Keratinocyte (primary cell): ENCODE results near the gene FAM78A. TPM values are rescaled to one million over a fixed set of nuclear protein-coding genes. Genes with fewer than 3 reads are reported as not detected.
"Not testable (repeated sequence)": the region's sequence is repeated elsewhere in the genome, so short reads cannot be mapped to it uniquely, and the experiment has no call there.

ENCODE experiments used
- DNase-seq: peaks from one replicate; pipeline ENCODE4 v3.0.0-alpha.2; 2011; ENCODE audit warnings: low read depth, missing footprints, low spot score
- FAIRE-seq: peaks from 2 replicates; lab custom pipeline; 2011; peaks lifted over from hg19 to GRCh38; lab: Jason Lieb, UNC
- H2AFZ ChIP-seq: 2 replicates; pipeline ENCODE4 v1.6.0; 2012; ENCODE audit warnings: low read length, control low read depth, inconsistent platforms; ENCODE audit not compliant: control insufficient read depth
- H3K27ac ChIP-seq: 2 replicates; pipeline ENCODE4 v1.5.1; 2011; ENCODE audit warnings: low read length; ENCODE audit not compliant: control insufficient read depth, insufficient read depth
- H3K27me3 ChIP-seq: 3 replicates; pipeline ENCODE4 v1.6.0; 2011; ENCODE audit warnings: low read length; ENCODE audit not compliant: control insufficient read depth, insufficient read depth; ENCODE audit errors: extremely low read depth
- H3K36me3 ChIP-seq, 2 experiments: 2 replicates in 1 of 2; 3 replicates in 1 of 2; pipeline ENCODE4 v1.5.1; 2011; ENCODE audit warnings: low read length in 2 of 2, mild to moderate bottlenecking in 1 of 2; ENCODE audit not compliant: control insufficient read depth in 2 of 2, insufficient read depth in 2 of 2; ENCODE audit errors: extremely low read depth in 1 of 2
- H3K4me1 ChIP-seq: 3 replicates; pipeline ENCODE4 v1.5.1; 2011; ENCODE audit warnings: low read length; ENCODE audit not compliant: control insufficient read depth, insufficient read depth; ENCODE audit errors: extremely low read depth
- H3K4me2 ChIP-seq: 3 replicates; pipeline ENCODE4 v1.6.0; 2011; ENCODE audit warnings: low read depth, low read length; ENCODE audit not compliant: control insufficient read depth, insufficient read depth; ENCODE audit errors: extremely low read depth
- H3K4me3 ChIP-seq, 3 experiments: fragments of 200-600 bp in 1 of 3; sonication (generic) in 1 of 3; 2 replicates in 2 of 3; 3 replicates in 1 of 3; pipeline ENCODE4 v1.5.1; 2011 to 2016; ENCODE audit warnings: low read length in 3 of 3, mild to moderate bottlenecking in 3 of 3, control low read depth in 2 of 3, inconsistent platforms in 1 of 3, low read depth in 1 of 3, mixed read lengths in 1 of 3, mixed run types in 1 of 3, moderate library complexity in 1 of 3; ENCODE audit not compliant: control insufficient read depth in 2 of 3, insufficient read depth in 2 of 3; ENCODE audit errors: extremely low read depth in 1 of 3
- H3K79me2 ChIP-seq: 2 replicates; pipeline ENCODE4 v1.6.0; 2012; ENCODE audit warnings: low read length; ENCODE audit not compliant: control insufficient read depth, insufficient read depth
- H3K9ac ChIP-seq: 3 replicates; pipeline ENCODE4 v1.6.0; 2011; ENCODE audit warnings: low read length; ENCODE audit not compliant: control insufficient read depth, insufficient read depth; ENCODE audit errors: extremely low read depth
- H3K9me1 ChIP-seq: 3 replicates; pipeline ENCODE4 v1.6.0; 2011; ENCODE audit warnings: low read length; ENCODE audit not compliant: control insufficient read depth, insufficient read depth; ENCODE audit errors: extremely low read depth
- H3K9me3 ChIP-seq: 2 replicates; pipeline ENCODE4 v1.5.1; 2012; ENCODE audit warnings: low read depth, low read length; ENCODE audit not compliant: control insufficient read depth
- H4K20me1 ChIP-seq: 3 replicates; pipeline ENCODE4 v1.6.0; 2011; ENCODE audit warnings: low read length; ENCODE audit not compliant: control insufficient read depth, insufficient read depth; ENCODE audit errors: extremely low read depth
- EZH2 ChIP-seq: IDR thresholded peaks from one replicate; pipeline ENCODE4 v1.6.1; 2012; ENCODE audit warnings: inconsistent platforms, mild to moderate bottlenecking, low read length, moderate library complexity
- dilution Hi-C: fragments of 300-500 bp; cut with MboI; formaldehyde crosslinking; loops from one replicate; pipeline ENCODE4 v1.7.0; 2020; ENCODE audit warnings: low sequenced_read_pairs; ENCODE audit not compliant: extremely low pct_ligation_motif_present
- polyA plus RNA-seq, 5 experiments: library from polyadenylated mRNA; depleted of rRNA in 3 of 5; stranded (reverse) in 3 of 5; stranded (forward) in 1 of 5; unstranded in 1 of 5; fragments of >200 nt; gene quantifications; 1 replicate in 1 of 5; 2 replicates in 3 of 5; 3 replicates in 1 of 5; pipeline versions ENCODE4 v1.2.1 to v1.2.3, GENCODE V29; 2011 to 2012; ENCODE audit warnings: missing spikeins in 2 of 5, low read depth in 1 of 5, low replicate concordance in 1 of 5
- TF ChIP-seq, protein P1 (sequence below), 3 experiments: IDR thresholded peaks in 1 of 3; conservative IDR thresholded peaks in 1 of 3; optimal IDR thresholded peaks in 1 of 3; 2 replicates in 2 of 3; 3 replicates in 1 of 3; pipeline versions ENCODE3 to v1.5.1; 2011; ENCODE audit warnings: low read length in 3 of 3, mild to moderate bottlenecking in 3 of 3, moderate library complexity in 2 of 3, control low read depth in 1 of 3, inconsistent platforms in 1 of 3; ENCODE audit not compliant: insufficient read depth in 2 of 3; ENCODE audit errors: extremely low read depth in 1 of 3

The FAM78A gene
- polyA plus RNA-seq, 1 donor (not counting 4 experiments of a cell fraction or from before 2014, with no cell fraction given) = 0.25 TPM

- H3K4me1 ChIP-seq = no peaks in the 10 kb centered on the region
- no peak for DNase-seq
- no peaks in the 10 kb centered on the region for H3K27me3 ChIP-seq
- no peak for TF ChIP-seq EZH2
- TF ChIP-seq, protein P1, sequence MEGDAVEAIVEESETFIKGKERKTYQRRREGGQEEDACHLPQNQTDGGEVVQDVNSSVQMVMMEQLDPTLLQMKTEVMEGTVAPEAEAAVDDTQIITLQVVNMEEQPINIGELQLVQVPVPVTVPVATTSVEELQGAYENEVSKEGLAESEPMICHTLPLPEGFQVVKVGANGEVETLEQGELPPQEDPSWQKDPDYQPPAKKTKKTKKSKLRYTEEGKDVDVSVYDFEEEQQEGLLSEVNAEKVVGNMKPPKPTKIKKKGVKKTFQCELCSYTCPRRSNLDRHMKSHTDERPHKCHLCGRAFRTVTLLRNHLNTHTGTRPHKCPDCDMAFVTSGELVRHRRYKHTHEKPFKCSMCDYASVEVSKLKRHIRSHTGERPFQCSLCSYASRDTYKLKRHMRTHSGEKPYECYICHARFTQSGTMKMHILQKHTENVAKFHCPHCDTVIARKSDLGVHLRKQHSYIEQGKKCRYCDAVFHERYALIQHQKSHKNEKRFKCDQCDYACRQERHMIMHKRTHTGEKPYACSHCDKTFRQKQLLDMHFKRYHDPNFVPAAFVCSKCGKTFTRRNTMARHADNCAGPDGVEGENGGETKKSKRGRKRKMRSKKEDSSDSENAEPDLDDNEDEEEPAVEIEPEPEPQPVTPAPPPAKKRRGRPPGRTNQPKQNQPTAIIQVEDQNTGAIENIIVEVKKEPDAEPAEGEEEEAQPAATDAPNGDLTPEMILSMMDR (optimal IDR thresholded peaks at IDR 0.05 in 1 of 3, IDR thresholded peaks at IDR 0.05 in 1 of 3, conservative IDR thresholded peaks at IDR 0.05 in 1 of 3; ENCODE audit: extremely low read depth in 1 of 3, insufficient read depth in 2 of 3, low read length in 3 of 3) = no peak
- no peak overlapping the region for H3K27ac ChIP-seq
- H3K9me3 ChIP-seq = no peaks in the 10 kb centered on the region
- H3K9ac ChIP-seq = no peak overlapping the region
- H3K9me1 ChIP-seq = no peaks in the 10 kb centered on the region
- no peak for FAIRE-seq
- H4K20me1 ChIP-seq = no peaks in the 10 kb centered on the region
- H3K36me3 ChIP-seq = peaks cover 5 to 10% of the 10 kb centered on the region in 2 experiments
- dilution Hi-C loops = no loop called here
- H3K4me3 ChIP-seq = no peak overlapping the region
- no peak overlapping the region for H3K4me2 ChIP-seq
- H2AFZ ChIP-seq = no peak overlapping the region
- no peaks in the 10 kb centered on the region for H3K79me2 ChIP-seq
Measured at GRCh38 chr9:131214876-131215275, 61.4 kb downstream of the FAM78A start.

DNA sequence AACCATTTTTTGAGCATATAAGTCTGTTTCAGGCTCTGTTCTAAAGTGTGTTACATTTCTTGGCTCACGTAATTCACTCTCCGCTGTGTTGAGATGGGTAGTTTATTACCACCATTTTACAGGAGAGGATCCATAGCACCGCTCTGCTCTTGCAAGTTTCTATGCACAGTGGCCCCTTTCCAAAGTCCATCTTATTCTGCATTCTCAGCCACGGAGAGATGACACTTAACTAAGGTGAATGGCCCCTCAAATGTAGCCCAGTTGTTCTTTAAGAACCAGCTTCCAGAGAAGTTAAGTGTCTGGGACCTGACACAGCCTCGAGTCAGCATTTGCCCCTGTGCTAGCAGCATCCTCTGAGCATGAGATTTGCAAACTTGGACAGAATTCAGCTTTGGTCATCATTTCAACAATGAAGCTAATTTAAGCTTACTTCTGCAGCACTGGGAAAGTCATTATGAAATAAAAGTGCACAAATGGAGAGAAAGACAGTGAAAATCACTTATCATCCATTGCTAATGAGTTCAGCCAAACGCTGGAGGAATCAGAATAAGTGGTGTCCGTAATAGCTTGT lies 61.9 kb downstream of the FAM78A start:
- peaks cover 5 to 10% of the 10 kb centered on the region in 2 experiments for H3K36me3 ChIP-seq
- dilution Hi-C loops = no loop called here
- H3K9me1 ChIP-seq = no peaks in the 10 kb centered on the region
- no peak overlapping the region for H3K4me2 ChIP-seq
- no peaks in the 10 kb centered on the region for H3K27me3 ChIP-seq
- no peak overlapping the region for H2AFZ ChIP-seq
- no peaks in the 10 kb centered on the region for H3K4me1 ChIP-seq
- no peaks in the 10 kb centered on the region for H4K20me1 ChIP-seq
- TF ChIP-seq, protein P1 (optimal IDR thresholded peaks at IDR 0.05 in 1 of 3, IDR thresholded peaks at IDR 0.05 in 1 of 3, conservative IDR thresholded peaks at IDR 0.05 in 1 of 3; ENCODE audit: extremely low read depth in 1 of 3, insufficient read depth in 2 of 3, low read length in 3 of 3) = no peak
- TF ChIP-seq EZH2 = no peak
- no peak overlapping the region for H3K9ac ChIP-seq
- FAIRE-seq (no peak), DNase-seq (no peak)
- H3K9me3 ChIP-seq = no peaks in the 10 kb centered on the region
- no peak overlapping the region for H3K27ac ChIP-seq
- H3K4me3 ChIP-seq = no peak overlapping the region
- H3K79me2 ChIP-seq = no peaks in the 10 kb centered on the region

DNA sequence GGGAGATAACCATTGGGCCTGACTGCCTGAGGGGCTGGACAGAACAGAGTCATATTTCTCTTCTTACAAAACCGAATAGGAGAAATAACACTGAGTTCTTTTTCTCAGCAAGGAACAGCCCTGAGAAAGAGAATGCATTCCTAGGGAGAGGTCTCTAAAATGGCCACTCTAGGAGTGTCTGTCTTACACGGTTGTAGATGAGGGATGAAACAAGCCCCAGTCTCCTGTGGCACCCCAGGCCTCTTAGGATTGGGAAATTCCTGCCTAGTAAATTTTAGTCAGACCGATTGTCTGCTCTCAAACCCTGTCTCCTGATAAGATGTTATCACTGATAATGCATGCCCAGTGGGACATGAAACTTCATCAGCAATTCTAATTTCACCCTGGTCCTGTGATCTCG lies 64.4 kb downstream of the FAM78A start:
- H3K4me2 ChIP-seq, H3K4me1 ChIP-seq, H3K9ac ChIP-seq, H3K27ac ChIP-seq, H3K9me3 ChIP-seq, H4K20me1 ChIP-seq, dilution Hi-C loops, H3K79me2 ChIP-seq, H2AFZ ChIP-seq, H3K4me3 ChIP-seq, H3K9me1 ChIP-seq, FAIRE-seq, DNase-seq, H3K27me3 ChIP-seq, H3K36me3 ChIP-seq: not testable (repeated sequence)
